Measurements from ENCODE around the gene CLDN16. TPM values are rescaled to one million over a fixed set of nuclear protein-coding genes. Genes with fewer than 3 reads are reported as not detected.

The CLDN16 gene
- polyA plus RNA-seq, 2 of the 4 experiments (the other 2 are of a cell fraction) = 0.21 to 0.66 TPM

- no peak for DNase-seq (ENCODE audit: low read depth in 1 of 2, low spot score in 1 of 2)
Measured at GRCh38 chr3:190432216-190432615, 44.3 kb downstream of the CLDN16 start.

GRCh38 chr3:190433626-190434025 lies 45.7 kb downstream of the CLDN16 start:
- Histone ChIP-seq H3K4me1 (peaks cover 12% of the 10 kb centered on the region; the same call in 2 of the 3 replicates), H3K4me2 (no peak overlapping the region), H3K4me3 (no peak overlapping the region), H3K27ac (no peak overlapping the region), H3K9me3 (no peaks in the 10 kb centered on the region)
- FAIRE-seq (no peak), ATAC-seq (no peak), DNase-seq (ENCODE audit: low read depth in 1 of 2, low spot score in 1 of 2) (no peak)
- no peak for TF ChIP-seq BHLHE40 (IDR thresholded peaks at IDR 0.05; ENCODE audit: low read depth, low read length)
- no peak for TF ChIP-seq HMGXB4 (CRISPR knock-in tag; IDR thresholded peaks at IDR 0.05; ENCODE audit: borderline replicate concordance)
- no peak for TF ChIP-seq ZC3H11A (IDR thresholded peaks at IDR 0.05)
- no peak for TF ChIP-seq JUN (IDR thresholded peaks at IDR 0.05)
- TF ChIP-seq RCOR1 (IDR thresholded peaks at IDR 0.05; ENCODE audit: low read depth, low read length) = no peak
- POLR2A ChIA-PET = no interaction called here
- CTCF ChIA-PET = interaction anchor here (1.1 kb wide), 1 partner anchor 80 kb away, joined by 3 read pairs; the partner anchor contains the start of gene IL1RAP
- 89% methylated on average over 4 of the region's 4 CpGs for WGBS (ENCODE audit: missing lambda C conversion rate)

More at GRCh38 chr3:190432216-190432615, 44.3 kb downstream of the CLDN16 start:
- H3K4me1 ChIP-seq = peaks cover 12% of the 10 kb centered on the region; the same call in 2 of the 3 replicates
- CTCF ChIA-PET = interaction anchor here (1.1 kb wide), 2 partner anchors 48 to 81 kb away, joined by 3 to 6 read pairs; partner anchors contain the start of gene IL1RAP
- no peaks in the 10 kb centered on the region for H3K9me3 ChIP-seq
- ATAC-seq = no peak; a peak in 1 of 6 replicates
- H3K4me3 ChIP-seq = no peak overlapping the region
- FAIRE-seq = no peak
- peak overlapping the region; percentile 21; the same call in 1 of the 3 replicates for H3K4me2 ChIP-seq
- TF ChIP-seq FOSB (CRISPR knock-in tag; IDR thresholded peaks at IDR 0.05) (no peak), HOXB5 (CRISPR knock-in tag; IDR thresholded peaks at IDR 0.05) (no peak), JUNB (IDR thresholded peaks at IDR 0.05) (0 out of 2 replicates have a peak, but pooled peaks have one; percentile 14), FOSL2 (IDR thresholded peaks at IDR 0.05) (no peak), FOSL2 (CRISPR knock-in tag; IDR thresholded peaks at IDR 0.05) (0 out of 2 replicates have a peak, but pooled peaks have one; percentile 25), RAD21 (conservative IDR thresholded peaks at IDR 0.05 in 1 of 2, IDR thresholded peaks at IDR 0.05 in 1 of 2) (no peak), HOXA7 (CRISPR knock-in tag; IDR thresholded peaks at IDR 0.05) (no peak)
- POLR2A ChIA-PET = no interaction called here
- no peak overlapping the region for H3K27ac ChIP-seq

- no peak for FAIRE-seq
- no peak overlapping the region for H3K27ac ChIP-seq
Measured at GRCh38 chr3:190435618-190436017, 47.7 kb downstream of the CLDN16 start.

More at GRCh38 chr3:190435618-190436017, 47.7 kb downstream of the CLDN16 start:
- ChIA-PET CTCF (no interaction called here), POLR2A (no interaction called here)
- H3K4me2 ChIP-seq = no peak overlapping the region
- 78% methylated on average over 3 of the region's 3 CpGs for WGBS (ENCODE audit: missing lambda C conversion rate)
- no peak overlapping the region for H3K4me3 ChIP-seq
- DNase-seq (ENCODE audit: low read depth in 1 of 2, low spot score in 1 of 2) (no peak), ATAC-seq (no peak)
- peaks cover 8% of the 10 kb centered on the region; the same call in 2 of the 3 replicates for H3K4me1 ChIP-seq
- TF ChIP-seq POLR2A (IDR thresholded peaks at IDR 0.05; ENCODE audit: low read length) (no peak), BCL3 (IDR thresholded peaks at IDR 0.05) (no peak), HEYL (CRISPR knock-in tag; IDR thresholded peaks at IDR 0.05) (no peak), HOXB5 (CRISPR knock-in tag; IDR thresholded peaks at IDR 0.05) (no peak), REST (IDR thresholded peaks at IDR 0.05) (no peak), HES2 (IDR thresholded peaks at IDR 0.05) (no peak), JUNB (IDR thresholded peaks at IDR 0.05) (no peak), ZFP36 (IDR thresholded peaks at IDR 0.05; ENCODE audit: borderline replicate concordance, partially characterized antibody) (no peak), ZC3H11A (IDR thresholded peaks at IDR 0.05) (no peak), EHMT2 (IDR thresholded peaks at IDR 0.05; ENCODE audit: low read depth) (no peak), CHD2 (IDR thresholded peaks at IDR 0.05; ENCODE audit: low read length, partially characterized antibody) (no peak), ZNF302 (CRISPR knock-in tag; IDR thresholded peaks at IDR 0.05) (no peak), HMGXB4 (CRISPR knock-in tag; IDR thresholded peaks at IDR 0.05; ENCODE audit: borderline replicate concordance) (no peak), ELK1 (IDR thresholded peaks at IDR 0.05; ENCODE audit: low read depth, low read length) (no peak), MAX (IDR thresholded peaks at IDR 0.05) (no peak)
- no peaks in the 10 kb centered on the region for H3K9me3 ChIP-seq
